Neural progenitor cell (in vitro differentiated cells): ENCODE measurements around the gene RAPH1. TPM values are rescaled to one million over a fixed set of nuclear protein-coding genes. Genes with fewer than 3 reads are reported as not detected.

Experiments used
- DNase-seq: peaks from one replicate; pipeline ENCODE4 v3.0.0-alpha.2; 2016; ENCODE audit warnings: low spot score
- H2AFZ ChIP-seq: fragments of 200-600 bp; sonication (generic); replicated peaks from 2 replicates; pipeline ENCODE4 v1.6.1; 2016; ENCODE audit warnings: antibody characterized with exemption
- H3F3A ChIP-seq: fragments of 200-600 bp; sonication (generic); 2 replicates; pipeline ENCODE4 v1.6.1; 2016; ENCODE audit warnings: antibody characterized with exemption, low read depth
- H3K27ac ChIP-seq: fragments of 200-600 bp; sonication (generic); 2 replicates; pipeline ENCODE4 v1.5.1; 2016; ENCODE audit warnings: mild to moderate bottlenecking
- H3K27me3 ChIP-seq: fragments of 200-600 bp; sonication (generic); 2 replicates; pipeline ENCODE4 v1.6.1; 2016; ENCODE audit warnings: mild to moderate bottlenecking, moderate library complexity
- H3K36me3 ChIP-seq: fragments of 200-600 bp; sonication (generic); 2 replicates; pipeline ENCODE4 v1.5.1; 2016
- H3K4me1 ChIP-seq: fragments of 200-600 bp; sonication (generic); 2 replicates; pipeline ENCODE4 v1.6.1; 2016; ENCODE audit warnings: mixed run types
- H3K4me2 ChIP-seq: fragments of 200-600 bp; sonication (generic); 2 replicates; pipeline ENCODE4 v1.6.1; 2016
- H3K4me3 ChIP-seq: fragments of 200-600 bp; sonication (generic); 2 replicates; pipeline ENCODE4 v1.5.1; 2016
- H3K79me2 ChIP-seq: fragments of 200-600 bp; sonication (generic); 2 replicates; pipeline ENCODE4 v1.6.1; 2016; ENCODE audit warnings: low read depth
- H3K9ac ChIP-seq: fragments of 200-600 bp; sonication (generic); 2 replicates; pipeline ENCODE4 v1.6.1; 2016
- H3K9me3 ChIP-seq: fragments of 200-600 bp; sonication (generic); 2 replicates; pipeline ENCODE4 v1.5.1; 2016; ENCODE audit warnings: low read depth
- H4K20me1 ChIP-seq: fragments of 200-600 bp; sonication (generic); 2 replicates; pipeline ENCODE4 v1.6.1; 2016; ENCODE audit warnings: low read depth
- H3K27ac Mint-ChIP-seq: 3 replicates; pipeline ENCODE4 v1.8.0; 2021; ENCODE audit warnings: mixed read lengths
- H3K27me3 Mint-ChIP-seq: 2 replicates; pipeline ENCODE4 v1.8.0; 2022; ENCODE audit warnings: low read depth, mild to moderate bottlenecking, inconsistent platforms, moderate library complexity, mixed read lengths; ENCODE audit not compliant: insufficient read depth
- H3K36me3 Mint-ChIP-seq: 3 replicates; pipeline ENCODE4 v1.8.0; 2021; ENCODE audit warnings: mixed read lengths
- H3K4me1 Mint-ChIP-seq: 3 replicates; pipeline ENCODE4 v1.8.0; 2021; ENCODE audit warnings: mixed read lengths
- H3K4me3 Mint-ChIP-seq: 3 replicates; pipeline ENCODE4 v1.8.0; 2021; ENCODE audit warnings: mild to moderate bottlenecking, moderate library complexity, mixed read lengths
- H3K9me3 Mint-ChIP-seq: 3 replicates; pipeline ENCODE4 v1.8.0; 2020; ENCODE audit warnings: mixed read lengths
- CTCF ChIP-seq: fragments of 200-600 bp; sonication (generic); IDR thresholded peaks from 2 replicates; pipeline ENCODE4 v1.5.1; 2017; ENCODE audit warnings: antibody characterized with exemption, mild to moderate bottlenecking
- EZH2 ChIP-seq: fragments of 200-600 bp; sonication (generic); IDR thresholded peaks from 2 replicates; pipeline ENCODE4 v1.6.1; 2017; ENCODE audit warnings: antibody characterized with exemption, mild to moderate bottlenecking, moderate library complexity
- EZH2phosphoT487 ChIP-seq: fragments of 200-600 bp; sonication (generic); IDR thresholded peaks from 2 replicates; pipeline ENCODE4 v1.6.1; 2017; ENCODE audit warnings: antibody characterized with exemption
- total RNA-seq: library from RNA; depleted of rRNA; stranded (reverse); fragments of >200 nt; gene quantifications from 2 replicates; pipeline ENCODE4 v1.2.3, GENCODE V29; 2015; ENCODE audit warnings: low replicate concordance

The RAPH1 gene
- total RNA-seq, 1 donor from 2014 or later = 11.2 TPM

- peaks cover 3% of the 10 kb centered on the region for H3K27me3 Mint-ChIP-seq
- H3F3A ChIP-seq = no peaks in the 10 kb centered on the region
- no peak overlapping the region for H3K27ac Mint-ChIP-seq
Observed at GRCh38 chr2:203427061-203427460, 108.0 kb downstream of the RAPH1 start.

GRCh38 chr2:203418271-203418670 lies 116.8 kb downstream of the RAPH1 start:
- H3K4me2 ChIP-seq = no peak overlapping the region
- TF ChIP-seq CTCF = no peak
- TF ChIP-seq EZH2phosphoT487 = no peak
- no peak for TF ChIP-seq EZH2
- H3K9me3 ChIP-seq = no peaks in the 10 kb centered on the region
- no peak for DNase-seq
- H3K27ac ChIP-seq = no peak overlapping the region
- no peak overlapping the region for H3K27ac Mint-ChIP-seq
- no peak overlapping the region for H3K4me3 ChIP-seq
- H4K20me1 ChIP-seq = no peaks in the 10 kb centered on the region
- no peaks in the 10 kb centered on the region for H3K27me3 ChIP-seq
- H3K4me1 ChIP-seq = no peaks in the 10 kb centered on the region
- H3K36me3 Mint-ChIP-seq = peaks cover 52% of the 10 kb centered on the region
- H3K9me3 Mint-ChIP-seq = peaks cover 3% of the 10 kb centered on the region
- H3K79me2 ChIP-seq = no peaks in the 10 kb centered on the region
- H3K36me3 ChIP-seq = peaks cover 13% of the 10 kb centered on the region
- H3K27me3 Mint-ChIP-seq = no peaks in the 10 kb centered on the region
- no peaks in the 10 kb centered on the region for H3F3A ChIP-seq
- H2AFZ ChIP-seq = no peak overlapping the region
- H3K9ac ChIP-seq = no peak overlapping the region
- no peak overlapping the region for H3K4me3 Mint-ChIP-seq
- H3K4me1 Mint-ChIP-seq = no peaks in the 10 kb centered on the region

More at GRCh38 chr2:203427061-203427460, 108.0 kb downstream of the RAPH1 start:
- Mint-ChIP-seq H3K4me1 (no peaks in the 10 kb centered on the region), H3K4me3 (no peak overlapping the region), H3K9me3 (no peaks in the 10 kb centered on the region), H3K36me3 (peaks cover 33% of the 10 kb centered on the region)
- Histone ChIP-seq H3K9me3 (no peaks in the 10 kb centered on the region), H3K36me3 (no peaks in the 10 kb centered on the region), H3K4me1 (no peaks in the 10 kb centered on the region), H3K4me3 (no peak overlapping the region), H3K9ac (no peak overlapping the region), H3K4me2 (no peak overlapping the region), H3K79me2 (no peaks in the 10 kb centered on the region), H3K27me3 (no peaks in the 10 kb centered on the region), H2AFZ (no peak overlapping the region), H4K20me1 (no peaks in the 10 kb centered on the region), H3K27ac (no peak overlapping the region)
- TF ChIP-seq EZH2 (no peak), EZH2phosphoT487 (no peak), CTCF (no peak)
- no peak for DNase-seq

- TF ChIP-seq EZH2 (no peak), EZH2phosphoT487 (no peak), CTCF (no peak)
- Histone ChIP-seq H3K27ac (no peak overlapping the region), H3K9ac (no peak overlapping the region), H3K36me3 (peaks cover 18% of the 10 kb centered on the region), H3K79me2 (no peaks in the 10 kb centered on the region), H2AFZ (no peak overlapping the region), H3K4me3 (no peak overlapping the region), H3K4me1 (no peaks in the 10 kb centered on the region), H3K9me3 (no peaks in the 10 kb centered on the region), H3K4me2 (no peak overlapping the region), H3F3A (no peaks in the 10 kb centered on the region), H3K27me3 (no peaks in the 10 kb centered on the region), H4K20me1 (peaks cover 5% of the 10 kb centered on the region)
- no peak for DNase-seq
- no peaks in the 10 kb centered on the region for H3K27me3 Mint-ChIP-seq
- peaks cover 63% of the 10 kb centered on the region for H3K36me3 Mint-ChIP-seq
- peaks cover 3% of the 10 kb centered on the region for H3K9me3 Mint-ChIP-seq
- no peak overlapping the region for H3K4me3 Mint-ChIP-seq
- H3K4me1 Mint-ChIP-seq = no peaks in the 10 kb centered on the region
- H3K27ac Mint-ChIP-seq = no peak overlapping the region
Observed at GRCh38 chr2:203413796-203414195, 121.3 kb downstream of the RAPH1 start.
